GM18498 (cell line): ENCODE results near the gene CENPS.
"Not testable (repeated sequence)": the region's sequence is repeated elsewhere in the genome, so short reads cannot be mapped to it uniquely, and the experiment has no call there.

Experiments used
- ATAC-seq: cut with Tn5 transposase; IDR thresholded peaks from one replicate; pipeline ENCODE4 v1.9.1; 2021; ENCODE audit warnings: mild to moderate bottlenecking, moderate library complexity; ENCODE audit not compliant: unreplicated experiment

Gene CENPS

DNA sequence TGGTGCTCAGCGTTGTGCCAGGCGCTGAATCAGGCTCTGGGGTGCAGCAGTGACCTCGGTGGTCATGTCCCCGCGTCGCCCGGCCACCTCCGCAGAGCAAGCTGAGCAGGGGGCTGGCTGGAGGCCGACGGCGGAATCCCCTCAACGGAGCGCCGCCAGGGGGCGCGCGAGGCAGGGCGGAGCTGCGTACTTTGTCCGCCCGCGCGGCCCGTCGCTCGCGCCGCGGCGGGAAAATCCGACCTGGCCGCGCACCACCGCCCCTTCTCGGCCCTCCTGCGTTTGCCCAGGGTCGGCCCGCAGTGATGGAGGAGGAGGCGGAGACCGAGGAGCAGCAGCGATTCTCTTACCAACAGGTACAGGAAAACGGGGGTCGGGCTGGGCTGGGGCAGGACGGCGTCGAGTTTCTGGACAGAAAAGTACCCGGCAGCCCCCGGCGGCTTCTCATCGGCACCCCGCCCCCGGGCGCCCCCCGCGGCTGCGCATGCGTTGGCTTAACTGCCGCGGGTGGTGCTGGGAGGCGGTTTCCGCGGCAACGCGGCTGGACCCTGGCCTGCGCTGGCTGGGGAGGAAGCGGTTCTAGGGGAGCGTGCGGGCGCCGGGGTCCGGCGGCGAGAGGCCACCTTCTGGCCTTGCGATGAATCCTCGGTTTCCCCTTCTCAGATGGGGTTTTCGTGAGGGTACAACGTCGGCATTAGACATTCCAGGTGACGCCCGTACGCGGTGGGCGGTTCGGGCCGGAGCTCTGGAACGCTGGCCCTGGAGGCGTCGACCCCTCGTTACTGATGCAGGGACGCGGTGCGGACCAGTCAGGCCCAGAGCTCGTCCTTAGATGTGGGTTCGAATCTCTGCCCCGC is at the start of gene CENPS:
Gene CENPS (plus strand): TSS at position 218 of the 854 bp plus-strand sequence. CDS start 85 bp downstream, at position 303.
- ATAC-seq, result peak; percentile 86

DNA sequence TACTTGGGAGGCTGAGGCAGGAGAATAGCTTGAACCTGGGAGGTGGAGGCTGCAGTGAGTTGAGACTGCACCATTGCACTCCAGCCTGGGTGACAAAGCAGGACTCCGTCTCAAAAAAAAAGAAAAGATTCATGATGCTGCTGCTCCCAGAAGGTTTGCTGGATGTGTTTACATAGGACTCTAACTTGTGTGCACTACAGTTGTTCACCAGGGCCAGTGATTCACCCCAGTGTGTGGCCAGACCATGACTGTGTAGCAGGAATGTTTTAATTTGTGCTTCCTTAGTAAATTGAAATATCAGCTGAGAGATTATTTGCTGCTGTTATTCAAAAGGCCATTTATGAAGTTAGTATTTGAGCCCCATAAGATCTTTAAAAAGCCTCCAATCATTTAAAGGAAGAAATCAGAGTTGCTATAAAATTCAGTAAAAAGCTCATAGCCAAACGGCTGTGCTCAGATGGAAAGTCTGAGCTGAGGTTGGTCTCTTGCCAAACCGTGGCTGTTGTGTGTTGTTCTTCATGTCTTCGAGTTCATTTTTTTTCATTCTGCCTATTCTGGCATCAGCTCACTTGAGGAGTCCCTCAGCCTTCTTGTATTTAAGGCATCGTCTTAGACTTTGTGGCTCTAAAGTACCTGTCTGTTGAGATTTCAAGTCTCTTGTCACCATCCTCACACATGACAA is 49.5 kb upstream of the CENPS start:
- ATAC-seq, result no peak

DNA sequence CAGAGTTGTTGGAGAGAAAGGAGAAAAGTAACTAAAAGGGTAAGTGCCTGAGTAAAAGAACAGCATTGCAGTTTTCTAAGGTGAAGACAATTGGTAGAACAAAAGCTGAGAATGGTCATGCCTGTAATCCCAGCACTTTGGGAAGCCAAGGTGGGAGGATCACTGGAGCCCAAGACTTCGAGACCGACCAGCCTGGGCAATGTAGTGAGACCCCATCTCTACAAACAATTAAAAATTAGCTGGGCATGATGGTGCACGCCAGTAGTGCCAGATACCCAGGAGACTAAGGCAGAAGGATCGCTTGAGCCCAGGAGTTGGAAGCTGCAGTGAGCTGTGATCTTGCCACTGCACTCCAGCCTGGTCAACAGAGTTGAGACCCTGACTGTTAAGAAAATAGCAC is 46.6 kb upstream of the CENPS start:
- no peak for ATAC-seq

DNA sequence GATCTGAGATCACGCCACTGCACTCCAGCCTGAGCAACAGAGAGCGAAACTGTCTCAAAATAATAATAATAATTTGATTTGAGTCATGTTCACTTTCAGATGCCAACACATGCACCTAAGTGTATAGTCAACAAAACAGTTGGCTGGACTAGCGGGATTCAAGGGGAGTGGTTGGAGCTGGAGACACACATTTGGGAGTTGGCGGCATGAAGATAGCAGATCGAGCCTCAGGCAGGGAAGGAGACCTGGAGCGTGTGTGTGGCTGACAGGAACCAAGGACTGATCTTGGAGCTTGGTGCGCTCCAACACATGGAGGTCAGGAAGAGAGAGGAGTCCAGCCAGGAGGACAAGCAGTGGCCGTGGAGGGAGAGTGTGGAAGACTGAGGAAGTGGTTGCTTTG is 46.0 kb upstream of the CENPS start:
- no peak for ATAC-seq

DNA sequence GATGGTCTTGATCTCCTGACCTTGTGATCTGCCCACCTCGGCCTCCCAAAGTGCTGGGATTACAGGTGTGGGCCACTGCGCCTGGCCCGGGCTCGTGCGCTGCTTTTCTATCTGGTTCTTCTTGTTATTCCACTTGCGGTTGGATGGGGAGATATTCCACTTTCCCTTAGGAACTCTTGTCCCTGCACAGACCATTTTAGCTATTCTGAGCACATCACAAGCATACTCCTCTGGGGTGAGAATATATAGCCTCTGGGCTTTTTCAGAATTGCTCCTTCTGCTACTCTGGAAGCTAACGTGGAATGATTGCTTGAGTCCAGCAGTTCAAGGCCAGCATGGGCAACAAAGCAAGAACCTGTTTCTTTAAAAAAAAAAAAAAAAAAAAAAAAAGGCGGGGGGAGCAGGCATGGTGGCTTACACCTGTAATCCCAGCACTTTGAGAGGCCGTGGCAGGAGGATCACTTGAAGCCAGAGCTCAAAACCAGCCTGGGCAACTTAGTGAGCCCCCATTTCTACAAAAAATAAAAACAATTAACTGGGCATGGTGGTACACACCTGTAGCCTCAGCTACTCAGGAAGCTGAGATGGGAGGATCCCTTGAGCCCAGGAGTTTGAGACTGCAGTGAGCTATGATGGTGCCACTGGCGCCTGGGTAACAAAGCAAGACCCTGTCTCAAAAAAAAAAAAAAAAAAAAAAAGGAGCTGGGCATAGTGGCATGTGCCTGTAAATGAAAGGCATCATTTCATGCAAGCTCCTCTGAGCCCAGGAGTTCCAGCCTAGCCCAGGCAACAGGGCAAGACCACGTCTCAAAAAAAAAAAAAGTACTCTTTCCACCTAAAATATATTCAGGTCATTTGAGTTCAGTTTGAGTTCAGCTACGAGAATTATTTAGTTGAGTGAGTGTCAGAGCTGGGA is 43.2 kb upstream of the CENPS start:
- no peak for ATAC-seq

DNA sequence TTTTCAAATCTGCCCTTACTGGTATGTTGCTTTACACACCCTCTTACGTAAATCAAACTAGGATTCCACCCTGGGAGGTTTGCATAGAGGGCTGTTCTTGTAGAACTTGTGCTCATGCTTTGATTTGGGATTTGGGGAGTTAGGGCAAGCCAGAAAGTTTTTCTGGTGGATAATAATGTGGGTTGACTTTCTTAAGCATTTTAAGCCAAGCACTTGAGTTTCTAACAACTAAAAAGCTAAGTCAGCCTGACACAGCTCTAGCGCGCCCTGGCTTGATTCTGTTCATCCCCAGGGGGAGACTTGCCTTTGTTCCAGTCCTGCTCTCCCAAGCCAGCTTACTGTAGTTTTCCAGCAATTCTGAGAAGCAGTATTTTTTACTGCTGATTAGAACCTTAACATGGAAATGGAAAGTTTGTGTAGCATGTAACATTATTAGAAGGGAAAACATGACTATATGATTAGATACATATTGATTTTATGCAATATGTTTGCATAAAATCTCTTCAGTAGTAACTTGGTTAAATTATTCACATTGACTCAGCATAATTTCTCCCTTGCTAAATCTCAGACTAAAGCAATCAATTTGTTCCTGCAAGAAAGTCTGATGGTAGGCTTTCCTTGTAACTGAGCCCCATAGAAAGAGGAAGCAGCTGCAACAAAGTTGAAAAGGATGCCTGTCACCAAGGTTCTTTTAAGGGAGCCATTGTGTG is 42.4 kb upstream of the CENPS start:
- no peak for ATAC-seq

DNA sequence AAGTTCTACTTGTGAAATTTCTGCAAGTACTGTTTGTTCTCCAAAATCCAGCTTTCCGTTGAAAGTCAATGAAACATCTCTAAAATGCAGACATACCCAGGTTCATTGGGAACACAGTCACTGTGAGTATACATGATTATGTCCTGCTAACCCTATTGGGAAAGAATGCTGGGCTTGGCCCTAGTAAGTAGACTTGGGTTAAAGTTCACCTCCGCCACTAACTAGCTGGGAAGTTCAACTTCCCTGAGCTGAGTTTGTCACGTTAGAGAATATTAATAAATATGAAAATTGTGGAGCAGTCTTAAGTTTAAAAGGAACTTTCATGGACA is 41.9 kb upstream of the CENPS start:
- ATAC-seq, result no peak

DNA sequence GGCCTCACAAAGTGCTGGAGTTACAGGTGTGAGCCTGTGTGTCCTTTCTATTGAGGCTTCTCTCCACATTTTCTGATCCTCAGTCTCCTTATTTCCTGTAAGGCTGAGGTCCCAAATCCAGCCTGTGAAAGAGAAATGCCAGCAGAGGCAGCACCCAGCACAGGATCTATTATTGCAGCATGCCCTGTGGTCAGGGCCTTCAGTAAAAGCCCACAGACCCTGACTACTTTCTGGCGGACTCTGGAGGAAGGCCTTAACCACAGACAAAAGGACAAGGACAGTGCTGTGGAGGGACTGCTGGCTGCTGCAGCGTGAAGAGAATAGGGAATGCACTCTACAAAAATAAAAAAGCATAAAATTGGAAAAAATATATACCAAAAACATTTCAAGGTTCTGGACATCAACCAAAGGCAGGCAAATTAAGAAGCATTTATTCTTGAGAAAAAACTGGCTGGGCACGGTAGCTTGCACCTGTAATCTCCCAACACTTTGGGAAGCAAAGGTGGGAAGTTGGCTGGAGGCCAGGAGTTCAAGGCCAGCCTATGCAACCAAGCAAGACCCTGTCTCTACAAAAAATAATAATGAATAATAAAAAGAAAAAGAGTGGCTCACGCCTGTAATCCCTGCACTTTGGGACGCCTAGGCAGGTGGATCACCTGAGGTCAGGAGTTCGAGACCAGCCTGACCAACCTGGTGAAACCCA is 40.8 kb upstream of the CENPS start:
- no peak for ATAC-seq

DNA sequence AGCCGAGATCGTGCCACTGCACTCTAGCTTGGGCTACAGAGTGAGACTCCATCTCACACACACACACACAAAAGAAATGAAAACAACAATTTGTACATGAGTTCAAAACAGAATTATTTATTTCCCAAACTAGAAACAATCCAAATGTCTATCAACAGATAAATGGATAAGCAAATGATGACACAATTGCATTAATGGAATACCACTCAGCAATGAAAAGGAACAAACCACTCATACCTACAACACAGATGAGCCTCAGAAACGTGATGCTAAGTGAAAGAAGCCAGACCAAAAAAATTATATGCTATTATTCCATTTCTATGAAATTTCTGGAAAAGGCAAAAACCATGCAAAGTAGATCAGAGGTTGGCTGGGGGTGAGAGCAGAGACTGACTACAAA is 33.4 kb upstream of the CENPS start:
- no peak for ATAC-seq

DNA sequence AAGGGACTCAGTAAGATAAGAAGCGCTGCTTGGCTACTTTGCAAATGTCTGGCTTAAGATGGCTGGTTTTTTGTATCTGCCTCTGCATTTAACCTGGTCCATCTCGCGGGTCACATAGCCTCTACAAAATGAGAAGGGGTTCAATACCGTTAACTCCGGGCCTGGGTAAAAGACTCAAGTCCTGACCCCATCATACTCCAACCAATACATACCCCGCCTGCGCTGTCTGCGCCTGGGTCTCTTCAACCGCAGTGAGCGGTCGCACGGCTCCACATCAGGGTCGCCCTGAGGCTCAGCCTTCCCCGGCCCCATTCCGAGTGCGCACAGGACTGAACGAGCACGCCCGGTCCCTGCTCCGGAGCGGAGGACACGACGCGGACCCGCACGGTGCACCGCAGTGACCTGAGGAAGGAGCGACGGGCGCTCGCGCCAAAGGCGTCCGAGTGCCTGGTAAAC is 31.9 kb upstream of the CENPS start:
- peak; percentile 28 for ATAC-seq

DNA sequence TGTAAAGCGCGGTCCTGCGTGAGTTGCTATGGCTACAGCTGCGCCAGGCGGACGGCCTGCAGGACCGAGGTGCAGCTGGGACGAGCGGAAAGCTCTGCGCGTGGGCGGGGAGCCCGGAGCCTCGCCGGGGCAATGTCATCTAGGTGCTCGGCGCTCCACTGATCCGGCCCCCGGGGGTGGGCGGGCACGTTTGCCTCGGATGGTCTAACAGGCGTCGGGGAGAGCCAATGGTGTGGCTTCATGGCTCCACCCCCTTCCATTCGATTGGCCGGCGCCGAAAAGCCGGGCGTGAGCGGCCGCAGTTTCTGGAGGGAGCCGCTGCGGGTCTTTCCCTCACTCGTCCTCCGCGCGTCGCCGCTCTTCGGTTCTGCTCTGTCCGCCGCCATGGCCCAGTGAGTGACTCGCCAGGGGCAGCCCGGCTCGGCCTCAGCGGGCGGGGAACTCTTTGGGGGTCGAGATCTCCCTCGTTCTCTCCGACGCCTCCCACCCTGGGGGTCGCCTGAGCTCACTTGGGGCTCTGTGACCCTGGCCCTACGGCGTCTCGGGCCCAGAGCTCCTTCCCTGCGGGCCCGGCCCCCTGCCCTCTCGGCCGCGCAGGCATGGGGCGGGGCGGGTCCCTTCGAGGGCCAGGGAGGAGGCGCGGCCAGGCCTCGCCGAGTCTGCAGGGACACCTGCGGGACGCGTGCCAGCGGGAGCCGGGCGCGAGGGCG is 31.3 kb upstream of the CENPS start, which contains the start of gene PGD:
Gene PGD (plus strand): TSS at position 331 of the 710 bp plus-strand sequence. CDS start 54 bp downstream, at position 385.
- ATAC-seq, result peak; percentile 93

DNA sequence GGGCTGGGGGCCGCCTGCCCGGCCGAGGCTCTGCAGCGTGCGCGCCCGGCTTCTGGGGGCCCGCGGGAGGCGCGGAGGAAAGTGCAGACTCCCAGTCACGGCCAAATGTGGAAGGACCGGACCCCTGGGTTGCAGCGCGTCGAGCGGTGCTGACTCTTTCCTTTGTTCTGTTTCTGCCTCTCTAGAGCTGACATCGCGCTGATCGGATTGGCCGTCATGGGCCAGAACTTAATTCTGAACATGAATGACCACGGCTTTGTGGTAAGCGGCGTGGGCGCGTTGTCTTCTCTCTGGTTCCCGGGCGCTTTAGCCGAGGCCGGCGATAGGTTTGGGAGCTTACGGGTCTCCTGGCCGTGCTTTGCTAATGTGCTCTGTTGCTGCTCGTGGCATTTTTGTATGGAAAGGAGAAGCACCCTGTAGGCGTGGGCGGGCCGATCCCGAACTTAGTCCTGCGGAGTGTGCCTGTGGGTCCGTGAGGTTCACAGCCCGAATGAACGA is 30.7 kb upstream of the CENPS start:
- ATAC-seq, result no peak

DNA sequence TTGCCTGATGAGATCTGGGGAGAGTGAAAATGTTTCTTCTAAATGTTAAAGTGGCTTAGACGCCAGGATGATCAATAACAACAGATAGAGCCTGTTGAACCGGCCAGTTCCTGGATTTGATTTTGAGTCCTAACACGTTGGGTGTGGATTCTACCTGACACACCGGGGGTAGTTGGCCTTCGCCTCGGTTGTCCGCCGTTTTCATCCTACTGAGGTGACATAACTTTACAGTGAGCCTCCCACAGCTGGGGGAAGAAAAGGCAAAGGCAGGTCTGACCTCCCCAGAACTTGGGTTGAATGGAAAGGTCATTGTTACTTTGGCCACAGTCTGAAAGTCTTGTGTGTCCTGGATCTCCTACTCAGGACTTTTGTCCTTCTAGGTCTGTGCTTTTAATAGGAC is 30.2 kb upstream of the CENPS start:
- ATAC-seq, result no peak

DNA sequence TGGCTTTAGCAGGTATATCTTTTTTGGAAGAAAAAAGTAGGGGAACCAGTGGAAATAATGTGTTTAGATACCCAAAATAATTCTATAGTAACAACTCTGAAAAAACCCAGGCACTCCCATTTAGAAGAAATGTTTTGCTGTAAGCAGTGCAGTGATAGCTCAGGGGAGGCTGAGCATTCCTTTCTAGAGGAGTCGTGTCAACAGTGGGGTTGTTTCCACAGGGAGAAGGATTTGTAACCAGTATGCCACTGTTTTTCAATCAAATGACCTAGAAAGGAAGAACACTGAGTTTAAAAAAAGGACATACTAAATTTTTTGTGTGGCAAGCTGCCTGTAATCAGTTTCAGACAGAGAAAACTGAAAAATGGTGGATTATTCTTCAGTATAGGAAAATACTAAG is 29.0 kb upstream of the CENPS start:
- no peak for ATAC-seq

DNA sequence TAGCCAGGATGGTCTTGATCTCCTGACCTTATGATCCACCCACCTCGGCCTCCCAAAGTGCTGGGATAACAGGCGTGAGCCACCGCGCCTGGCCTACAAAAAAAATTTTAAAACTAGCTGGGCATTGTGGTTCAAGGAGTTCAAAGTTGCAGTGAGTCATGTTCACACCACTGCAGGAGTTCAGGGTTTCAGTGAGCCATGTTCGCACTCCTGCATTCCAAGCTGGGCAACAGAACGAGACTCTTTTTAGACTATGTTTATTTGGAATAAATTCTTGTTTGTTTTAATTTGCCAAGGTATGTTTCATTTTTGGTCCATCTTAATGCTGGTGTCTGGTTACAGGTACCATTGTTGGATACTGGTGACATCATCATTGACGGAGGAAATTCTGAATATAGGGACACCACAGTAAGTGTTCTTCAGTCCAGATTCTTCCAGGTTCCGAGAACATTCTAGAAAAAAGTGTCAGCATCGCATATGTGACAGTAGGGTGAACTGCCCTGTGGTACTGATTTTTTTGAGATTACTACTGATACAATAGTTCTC is 27.4 kb upstream of the CENPS start:
- no peak for ATAC-seq

DNA sequence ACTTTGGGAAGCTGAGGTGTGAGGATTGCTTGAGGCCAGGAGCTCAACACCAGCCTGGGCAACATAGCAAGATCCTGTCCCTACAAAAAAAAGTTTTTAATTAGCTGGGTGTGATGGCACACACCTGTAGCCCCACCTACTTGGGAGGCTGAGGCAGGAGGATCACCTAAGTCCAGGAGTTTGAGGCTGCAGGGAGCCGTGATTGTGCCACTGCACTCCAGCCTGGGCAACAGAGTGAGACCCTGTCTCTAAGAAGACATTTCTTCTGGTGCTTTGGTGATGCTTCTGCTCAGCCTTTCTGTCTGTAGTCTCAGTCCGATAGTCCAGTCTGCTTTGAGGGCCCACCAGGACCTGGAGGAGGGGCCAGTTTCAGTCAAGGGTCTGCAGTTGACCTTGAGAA is 23.0 kb upstream of the CENPS start:
- ATAC-seq, result no peak

DNA sequence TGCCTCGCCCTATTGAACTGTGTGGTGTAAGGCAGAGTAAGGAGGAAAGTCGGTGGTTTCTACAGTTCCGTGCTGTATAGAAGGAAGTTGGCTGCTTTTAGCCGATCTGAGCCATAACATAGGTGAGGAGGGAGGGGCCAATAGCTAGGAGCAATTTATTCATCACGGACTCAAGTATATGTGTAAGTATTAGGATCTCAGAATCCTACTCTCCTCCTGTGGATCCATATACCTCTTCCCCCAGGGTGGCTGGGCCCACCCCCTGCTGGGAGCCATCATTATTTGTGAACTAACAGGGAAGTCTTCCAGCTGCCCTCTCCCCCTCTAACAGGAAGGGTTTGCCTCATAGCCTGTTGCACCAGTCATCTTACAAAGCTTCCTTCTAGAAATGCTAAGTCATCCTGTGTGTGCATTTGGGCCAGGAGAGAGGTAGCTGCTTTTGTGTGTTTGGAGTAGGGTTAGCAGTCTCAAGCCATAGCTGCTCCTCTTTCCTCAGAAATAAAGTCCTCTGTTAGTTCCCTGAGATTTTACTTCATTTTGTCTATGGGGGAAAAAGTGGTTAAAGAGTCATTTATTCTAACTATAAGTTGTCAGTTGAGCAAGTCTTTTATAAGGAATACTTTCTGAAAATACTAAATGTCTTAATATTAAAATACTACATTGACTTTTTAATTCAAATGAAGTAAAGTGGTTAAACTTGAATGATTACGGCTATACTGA is 14.9 kb upstream of the CENPS start:
- no peak for ATAC-seq

DNA sequence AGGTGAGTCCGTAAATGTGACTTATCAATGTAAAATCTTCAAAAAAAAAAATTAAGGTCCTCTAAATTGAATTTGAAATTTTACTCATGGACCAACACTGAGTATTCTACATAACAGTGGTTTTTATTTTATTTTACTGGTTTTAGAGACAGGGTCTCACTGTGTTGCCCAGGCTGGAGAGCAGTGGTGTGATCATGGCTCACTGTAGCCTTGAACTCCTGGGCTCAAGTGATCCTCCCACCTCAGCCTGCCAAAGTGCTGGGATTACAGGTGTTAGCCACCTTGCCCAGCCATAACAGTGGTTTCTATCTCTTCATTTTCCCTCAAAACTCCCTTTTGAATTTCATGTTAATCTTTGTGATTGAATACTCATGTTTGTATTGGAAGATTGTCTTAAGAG is 14.3 kb upstream of the CENPS start:
- ATAC-seq, result not testable (repeated sequence)
